Measurements from ENCODE around the gene TRAM2. TPM values are rescaled to one million over a fixed set of nuclear protein-coding genes. Genes with fewer than 3 reads are reported as not detected.

The TRAM2 gene
- total RNA-seq, 1 donor from 2014 or later: 9.9 TPM

DNA sequence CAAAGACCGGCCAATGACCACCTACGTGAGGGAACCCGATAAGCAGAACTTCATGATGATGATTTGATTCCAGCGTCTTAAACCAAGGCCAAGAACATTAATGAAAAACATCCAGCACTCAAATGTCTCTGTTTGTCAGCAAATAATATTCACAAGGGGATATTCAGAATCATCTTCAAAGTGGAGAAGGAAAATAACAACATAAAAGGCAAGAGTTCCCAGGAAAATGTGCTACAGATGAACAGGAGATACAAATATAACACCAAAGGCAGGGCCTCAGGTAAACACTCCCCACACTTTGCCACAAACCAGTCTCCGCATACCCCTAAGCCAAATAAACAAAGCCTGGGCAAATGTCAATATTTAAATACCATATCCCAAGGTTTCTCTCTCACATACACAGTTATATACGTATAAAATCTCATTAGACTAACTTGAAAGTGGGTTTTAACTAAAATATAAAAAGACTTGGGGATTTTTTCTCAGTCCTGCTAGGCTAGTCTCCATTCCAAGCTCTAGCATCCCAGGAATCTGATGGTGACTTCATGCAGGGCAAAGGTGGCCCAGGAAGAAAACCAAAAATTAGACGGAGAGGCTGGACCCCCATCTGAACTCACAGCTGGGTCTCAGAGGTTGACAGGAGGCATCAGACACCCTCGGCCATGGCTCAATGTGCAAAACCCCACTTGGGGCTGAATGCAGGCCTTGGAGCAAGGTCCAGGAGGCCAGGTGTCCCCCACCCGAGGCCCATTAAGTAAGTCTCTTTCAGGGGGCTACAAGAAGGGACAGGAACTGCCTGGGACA is 32.1 kb downstream of the TRAM2 start:
- POLR2A ChIA-PET: no interaction called here
- TF ChIP-seq, protein P1, sequence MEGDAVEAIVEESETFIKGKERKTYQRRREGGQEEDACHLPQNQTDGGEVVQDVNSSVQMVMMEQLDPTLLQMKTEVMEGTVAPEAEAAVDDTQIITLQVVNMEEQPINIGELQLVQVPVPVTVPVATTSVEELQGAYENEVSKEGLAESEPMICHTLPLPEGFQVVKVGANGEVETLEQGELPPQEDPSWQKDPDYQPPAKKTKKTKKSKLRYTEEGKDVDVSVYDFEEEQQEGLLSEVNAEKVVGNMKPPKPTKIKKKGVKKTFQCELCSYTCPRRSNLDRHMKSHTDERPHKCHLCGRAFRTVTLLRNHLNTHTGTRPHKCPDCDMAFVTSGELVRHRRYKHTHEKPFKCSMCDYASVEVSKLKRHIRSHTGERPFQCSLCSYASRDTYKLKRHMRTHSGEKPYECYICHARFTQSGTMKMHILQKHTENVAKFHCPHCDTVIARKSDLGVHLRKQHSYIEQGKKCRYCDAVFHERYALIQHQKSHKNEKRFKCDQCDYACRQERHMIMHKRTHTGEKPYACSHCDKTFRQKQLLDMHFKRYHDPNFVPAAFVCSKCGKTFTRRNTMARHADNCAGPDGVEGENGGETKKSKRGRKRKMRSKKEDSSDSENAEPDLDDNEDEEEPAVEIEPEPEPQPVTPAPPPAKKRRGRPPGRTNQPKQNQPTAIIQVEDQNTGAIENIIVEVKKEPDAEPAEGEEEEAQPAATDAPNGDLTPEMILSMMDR (IDR thresholded peaks at IDR 0.05): no peak
- H3K27ac Mint-ChIP-seq: no peak overlapping the region
- peaks cover 29% of the 10 kb centered on the region for H3K4me1 Mint-ChIP-seq
- H3K4me3 Mint-ChIP-seq: no peak overlapping the region
- CTCF ChIA-PET: interaction anchor here (0.9 kb wide), 1 partner anchor 32 kb away, joined by 4 read pairs; the partner anchor contains the start of gene TRAM2
- peaks cover 5% of the 10 kb centered on the region for H3K36me3 Mint-ChIP-seq (ENCODE audit: low read depth)
- intact Hi-C loops (cut with micrococcal nuclease): no loop called here
- no peak for ATAC-seq (ENCODE audit: low read depth)
- no peaks in the 10 kb centered on the region for H3K9me3 Mint-ChIP-seq
- H3K27me3 Mint-ChIP-seq: no peaks in the 10 kb centered on the region
- no peak for DNase-seq

GRCh38 chr6:52543729-52544601 is 32.9 kb downstream of the TRAM2 start:
- H3K9me3 Mint-ChIP-seq: no peaks in the 10 kb centered on the region
- H3K27me3 Mint-ChIP-seq: no peaks in the 10 kb centered on the region
- H3K36me3 Mint-ChIP-seq (ENCODE audit: low read depth): peaks cover 4% of the 10 kb centered on the region
- ChIA-PET CTCF (no interaction called here), POLR2A (no interaction called here)
- H3K27ac Mint-ChIP-seq: no peak overlapping the region
- ATAC-seq (ENCODE audit: low read depth) (no peak), DNase-seq (no peak)
- intact Hi-C loops (cut with micrococcal nuclease): no loop called here
- H3K4me1 Mint-ChIP-seq: peaks cover 24% of the 10 kb centered on the region
- H3K4me3 Mint-ChIP-seq: no peak overlapping the region
- TF ChIP-seq, protein P1 (IDR thresholded peaks at IDR 0.05): no peak

- no peak overlapping the region for H3K27ac Mint-ChIP-seq
- H3K4me1 Mint-ChIP-seq: peaks cover 27% of the 10 kb centered on the region
- no peaks in the 10 kb centered on the region for H3K9me3 Mint-ChIP-seq
- CTCF ChIA-PET: no interaction called here
- ATAC-seq (ENCODE audit: low read depth) (no peak), DNase-seq (no peak)
- TF ChIP-seq, protein P1 (IDR thresholded peaks at IDR 0.05): no peak
- no peaks in the 10 kb centered on the region for H3K27me3 Mint-ChIP-seq
- POLR2A ChIA-PET: no interaction called here
- intact Hi-C loops (cut with micrococcal nuclease): no loop called here
- peaks cover 4% of the 10 kb centered on the region for H3K36me3 Mint-ChIP-seq (ENCODE audit: low read depth)
- H3K4me3 Mint-ChIP-seq: no peak overlapping the region
These were observed 33.6 kb downstream of the TRAM2 start for GRCh38 chr6:52543262-52543661.

- peaks cover 22% of the 10 kb centered on the region for H3K4me1 Mint-ChIP-seq
- TF ChIP-seq, protein P1 (IDR thresholded peaks at IDR 0.05): no peak
- CTCF ChIA-PET: no interaction called here
These were observed 35.7 kb downstream of the TRAM2 start for GRCh38 chr6:52541135-52541534.

GRCh38 chr6:52540286-52540902 is 36.5 kb downstream of the TRAM2 start:
- H3K4me1 Mint-ChIP-seq: peaks cover 19% of the 10 kb centered on the region
- TF ChIP-seq, protein P1 (IDR thresholded peaks at IDR 0.05): no peak
- POLR2A ChIA-PET: no interaction called here
- CTCF ChIA-PET: no interaction called here
- intact Hi-C loops (cut with micrococcal nuclease): no loop called here
- no peak for ATAC-seq (ENCODE audit: low read depth)
- DNase-seq: no peak
- H3K36me3 Mint-ChIP-seq (ENCODE audit: low read depth): peaks cover 7% of the 10 kb centered on the region
- H3K27ac Mint-ChIP-seq: no peak overlapping the region
- no peaks in the 10 kb centered on the region for H3K9me3 Mint-ChIP-seq
- H3K4me3 Mint-ChIP-seq: no peak overlapping the region
- no peaks in the 10 kb centered on the region for H3K27me3 Mint-ChIP-seq

More at GRCh38 chr6:52541135-52541534, 35.7 kb downstream of the TRAM2 start:
- POLR2A ChIA-PET: no interaction called here
- DNase-seq (no peak), ATAC-seq (ENCODE audit: low read depth) (no peak)
- Mint-ChIP-seq H3K36me3 (ENCODE audit: low read depth) (peaks cover 4% of the 10 kb centered on the region), H3K27ac (no peak overlapping the region), H3K4me3 (no peak overlapping the region), H3K27me3 (no peaks in the 10 kb centered on the region), H3K9me3 (no peaks in the 10 kb centered on the region)
- intact Hi-C loops (cut with micrococcal nuclease): no loop called here
